Endodermal cell (in vitro differentiated cells): ENCODE results near the gene ST6GAL1. TPM values are rescaled to one million over a fixed set of nuclear protein-coding genes. Genes with fewer than 3 reads are reported as not detected.

ENCODE experiments used
- DNase-seq: peaks from one replicate; pipeline ENCODE4 v3.0.0-alpha.2; 2017
- H3K27ac ChIP-seq: 2 replicates; pipeline ENCODE4 v1.5.1; 2013; ENCODE audit warnings: mild to moderate bottlenecking, low read depth, low read length, moderate library complexity
- H3K27me3 ChIP-seq: 2 replicates; pipeline ENCODE4 v1.6.1; 2013; ENCODE audit warnings: mild to moderate bottlenecking, low read length, moderate library complexity; ENCODE audit not compliant: insufficient read depth, control insufficient read depth, poor library complexity, severe bottlenecking
- H3K36me3 ChIP-seq: 2 replicates; pipeline ENCODE4 v1.7.0; 2013; ENCODE audit warnings: mild to moderate bottlenecking, low read length, moderate library complexity; ENCODE audit not compliant: control insufficient read depth, insufficient read depth
- H3K4me1 ChIP-seq: one replicate; pipeline ENCODE4 v1.7.0; 2013; ENCODE audit warnings: low read length; ENCODE audit not compliant: control insufficient read depth, insufficient read depth
- H3K4me3 ChIP-seq: 2 replicates; pipeline ENCODE4 v1.5.1; 2013; ENCODE audit warnings: mild to moderate bottlenecking, low read length, moderate library complexity
- H3K9ac ChIP-seq: 2 replicates; pipeline ENCODE4 v1.6.1; 2013; ENCODE audit warnings: mild to moderate bottlenecking, low read length, moderate library complexity; ENCODE audit not compliant: poor library complexity, severe bottlenecking; ENCODE audit errors: extremely low read depth
- H3K9me3 ChIP-seq: 2 replicates; pipeline ENCODE4 v1.6.1; 2013; ENCODE audit warnings: mild to moderate bottlenecking, low read length, moderate library complexity; ENCODE audit not compliant: control insufficient read depth
- H3K27ac Mint-ChIP-seq: 2 replicates; pipeline ENCODE4 v1.8.0; 2020; ENCODE audit warnings: mixed read lengths
- H3K27me3 Mint-ChIP-seq: 2 replicates; pipeline ENCODE4 v1.8.0; 2021; ENCODE audit warnings: mild to moderate bottlenecking, mixed read lengths; ENCODE audit not compliant: insufficient read depth
- H3K36me3 Mint-ChIP-seq: 2 replicates; pipeline ENCODE4 v1.8.0; 2020; ENCODE audit warnings: low read depth, mixed read lengths
- H3K4me1 Mint-ChIP-seq: 2 replicates; pipeline ENCODE4 v1.8.0; 2020; ENCODE audit warnings: mixed read lengths
- H3K4me3 Mint-ChIP-seq: 2 replicates; pipeline ENCODE4 v1.8.0; 2020; ENCODE audit warnings: mild to moderate bottlenecking, moderate library complexity, mixed read lengths
- H3K9me3 Mint-ChIP-seq: 2 replicates; pipeline ENCODE4 v1.8.0; 2020; ENCODE audit warnings: mild to moderate bottlenecking, mixed read lengths
- WGBS, 2 experiments: methylation state at CpG; one replicate each; pipeline versions ENCODE4 v1.1.5 to v1.1.7; 2013; ENCODE audit warnings: missing lambda C conversion rate in 2 of 2, mixed read lengths in 1 of 2; ENCODE audit not compliant: insufficient coverage in 1 of 2, insufficient read length in 1 of 2; 5-methylcytosine and 5-hydroxymethylcytosine counted together
- total RNA-seq, 2 donors: library from RNA; stranded (reverse); fragmentation: NEBNext Ultra II Directional in 1 of 2; extraction: Animal tissue kit (Norgen Biotek cat#: 25700) in 1 of 2; gene quantifications; 2 replicates in 1 of 2; 3 replicates in 1 of 2; pipeline ENCODE4 v1.2.1, GENCODE V29; 2021
- TF ChIP-seq, protein P1 (sequence below): fragments of 200-600 bp; sonication (generic); conservative IDR thresholded peaks from 2 replicates; pipeline ENCODE4 v1.5.0; 2021; ENCODE audit warnings: antibody characterized with exemption, mild to moderate bottlenecking

Gene ST6GAL1
- total RNA-seq, 2 donors from 2014 or later: 79.3 to 82.4 TPM

GRCh38 chr3:186920301-186920700, 10.0 kb upstream of the ST6GAL1 start:
- Mint-ChIP-seq H3K4me3 (no peak overlapping the region), H3K27me3 (peaks cover 15% of the 10 kb centered on the region), H3K27ac (no peak overlapping the region), H3K4me1 (peaks cover 12% of the 10 kb centered on the region), H3K36me3 (no peaks in the 10 kb centered on the region), H3K9me3 (no peaks in the 10 kb centered on the region)
- H3K27ac ChIP-seq: no peak overlapping the region
- H3K9me3 ChIP-seq: no peaks in the 10 kb centered on the region
- no peaks in the 10 kb centered on the region for H3K36me3 ChIP-seq
- DNase-seq: no peak
- TF ChIP-seq, protein P1, sequence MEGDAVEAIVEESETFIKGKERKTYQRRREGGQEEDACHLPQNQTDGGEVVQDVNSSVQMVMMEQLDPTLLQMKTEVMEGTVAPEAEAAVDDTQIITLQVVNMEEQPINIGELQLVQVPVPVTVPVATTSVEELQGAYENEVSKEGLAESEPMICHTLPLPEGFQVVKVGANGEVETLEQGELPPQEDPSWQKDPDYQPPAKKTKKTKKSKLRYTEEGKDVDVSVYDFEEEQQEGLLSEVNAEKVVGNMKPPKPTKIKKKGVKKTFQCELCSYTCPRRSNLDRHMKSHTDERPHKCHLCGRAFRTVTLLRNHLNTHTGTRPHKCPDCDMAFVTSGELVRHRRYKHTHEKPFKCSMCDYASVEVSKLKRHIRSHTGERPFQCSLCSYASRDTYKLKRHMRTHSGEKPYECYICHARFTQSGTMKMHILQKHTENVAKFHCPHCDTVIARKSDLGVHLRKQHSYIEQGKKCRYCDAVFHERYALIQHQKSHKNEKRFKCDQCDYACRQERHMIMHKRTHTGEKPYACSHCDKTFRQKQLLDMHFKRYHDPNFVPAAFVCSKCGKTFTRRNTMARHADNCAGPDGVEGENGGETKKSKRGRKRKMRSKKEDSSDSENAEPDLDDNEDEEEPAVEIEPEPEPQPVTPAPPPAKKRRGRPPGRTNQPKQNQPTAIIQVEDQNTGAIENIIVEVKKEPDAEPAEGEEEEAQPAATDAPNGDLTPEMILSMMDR: no peak
- 95 to 97% methylated on average over 4 of the region's 4 CpGs for WGBS, 2 experiments
- no peak overlapping the region for H3K4me3 ChIP-seq
- no peak overlapping the region for H3K9ac ChIP-seq
- peaks cover 31% of the 10 kb centered on the region for H3K27me3 ChIP-seq
- H3K4me1 ChIP-seq: peaks cover 7% of the 10 kb centered on the region

DNA sequence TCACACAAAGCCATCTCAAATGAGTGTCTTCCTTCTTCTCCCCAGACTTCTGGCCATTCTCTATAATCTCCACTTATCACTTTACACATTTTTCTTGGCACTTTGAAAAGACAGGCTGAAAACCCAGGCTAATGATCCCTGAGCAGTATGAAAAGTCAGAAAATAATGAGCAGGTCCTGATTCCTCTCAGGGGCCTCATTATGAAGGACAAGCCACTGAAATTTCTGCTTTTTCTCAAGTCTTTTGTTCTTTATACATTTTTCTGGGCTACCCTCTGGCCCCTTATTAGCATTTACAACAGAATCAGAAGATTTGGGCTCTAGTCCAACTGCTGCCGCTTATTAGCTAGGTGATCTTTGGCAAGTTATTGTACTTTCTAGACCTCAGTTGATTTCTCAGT, 9.5 kb upstream of the ST6GAL1 start:
- no peak for DNase-seq
- H3K9ac ChIP-seq: no peak overlapping the region
- H3K36me3 Mint-ChIP-seq: no peaks in the 10 kb centered on the region
- peaks cover 7% of the 10 kb centered on the region for H3K4me1 Mint-ChIP-seq
- 100% methylated on average over 1 of the region's 1 CpG for WGBS, 2 experiments
- H3K9me3 ChIP-seq: no peaks in the 10 kb centered on the region
- TF ChIP-seq, protein P1: no peak
- H3K9me3 Mint-ChIP-seq: no peaks in the 10 kb centered on the region
- H3K27me3 ChIP-seq: peaks cover 31% of the 10 kb centered on the region
- no peak overlapping the region for H3K4me3 Mint-ChIP-seq
- H3K27ac ChIP-seq: no peak overlapping the region
- H3K27ac Mint-ChIP-seq: no peak overlapping the region
- H3K4me1 ChIP-seq: peaks cover 7% of the 10 kb centered on the region
- H3K36me3 ChIP-seq: no peaks in the 10 kb centered on the region
- H3K27me3 Mint-ChIP-seq: peaks cover 15% of the 10 kb centered on the region
- no peak overlapping the region for H3K4me3 ChIP-seq

- Histone ChIP-seq H3K27ac (no peak overlapping the region), H3K9me3 (no peaks in the 10 kb centered on the region), H3K4me3 (no peak overlapping the region), H3K4me1 (peaks cover 4% of the 10 kb centered on the region), H3K27me3 (peaks cover 31% of the 10 kb centered on the region), H3K9ac (no peak overlapping the region), H3K36me3 (no peaks in the 10 kb centered on the region)
- Mint-ChIP-seq H3K36me3 (no peaks in the 10 kb centered on the region), H3K4me3 (no peak overlapping the region), H3K4me1 (no peaks in the 10 kb centered on the region), H3K27me3 (peaks cover 15% of the 10 kb centered on the region), H3K9me3 (no peaks in the 10 kb centered on the region), H3K27ac (no peak overlapping the region)
- 87 to 97% methylated on average over 3 of the region's 3 CpGs for WGBS, 2 experiments
- no peak for DNase-seq
- TF ChIP-seq, protein P1: no peak
Measured at GRCh38 chr3:186921578-186921977, 8.7 kb upstream of the ST6GAL1 start.
